Measurements from ENCODE around the gene CLEC9A.
"Not testable (repeated sequence)": the region's sequence is repeated elsewhere in the genome, so short reads cannot be mapped to it uniquely, and the experiment has no call there.

Gene CLEC9A

DNA sequence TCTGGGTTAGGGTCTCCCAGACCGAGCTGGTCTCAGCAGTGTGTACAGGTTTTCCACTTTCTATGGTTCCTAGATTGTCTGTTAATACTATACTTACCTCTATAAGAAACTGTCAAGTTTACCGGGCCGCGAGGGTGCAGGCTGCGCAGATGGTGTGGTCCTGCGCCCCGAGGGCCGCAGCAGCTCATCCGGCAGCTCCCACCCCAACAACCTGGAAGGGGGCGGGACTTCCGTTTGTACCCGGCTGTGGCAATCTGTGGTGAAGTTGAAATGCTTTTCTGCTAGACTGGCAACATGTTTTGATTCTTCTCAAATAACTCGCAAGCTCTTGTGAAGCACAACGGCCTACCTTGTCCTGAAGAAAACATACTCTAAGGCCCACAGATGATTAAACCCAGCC, at the start of gene CLEC9A:
TSS of gene CLEC9A (plus strand) at position 237 of the 400 bp plus-strand sequence. CDS start 22,006 bp downstream, outside the sequence.
- no peak for DNase-seq

DNA sequence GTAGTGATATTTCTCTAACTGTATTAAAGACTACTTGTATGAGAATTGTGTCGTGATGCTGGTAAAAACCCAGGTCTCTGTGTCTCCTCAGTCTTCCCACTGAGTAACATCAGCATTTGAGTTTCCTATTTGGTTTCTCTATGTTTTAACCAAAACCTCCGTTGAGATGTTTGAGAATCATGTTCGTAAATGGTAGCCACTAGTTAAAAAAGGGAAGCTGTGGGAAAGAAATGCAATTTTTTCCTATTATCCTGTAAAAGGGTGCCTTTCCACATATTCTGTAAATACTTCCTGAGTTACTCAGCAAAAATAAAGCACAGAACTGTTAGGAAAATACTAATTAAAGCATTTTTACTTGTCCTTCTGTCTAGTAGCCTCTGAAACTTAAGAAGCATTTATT, 38.6 kb upstream of the CLEC9A start:
- no peak for DNase-seq

DNA sequence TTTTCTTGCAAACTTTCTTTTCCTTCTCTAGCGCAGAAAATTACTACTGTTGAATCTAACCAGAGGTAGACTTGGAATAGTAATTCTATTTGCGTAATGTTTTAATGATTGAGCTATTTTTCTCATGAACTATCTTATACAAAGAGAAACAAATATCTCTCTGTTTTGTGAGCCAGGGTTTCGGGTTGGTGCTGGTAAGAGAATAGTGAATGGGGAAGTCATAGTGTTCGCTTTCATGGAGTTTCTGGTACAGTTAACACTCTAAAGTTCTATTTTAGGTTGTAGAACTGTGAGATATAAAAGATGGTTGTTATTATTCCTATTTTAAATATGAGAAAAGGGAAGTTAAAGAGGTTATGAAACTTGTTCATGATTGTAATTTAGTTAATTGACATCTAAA, 38.2 kb upstream of the CLEC9A start:
- DNase-seq = no peak

DNA sequence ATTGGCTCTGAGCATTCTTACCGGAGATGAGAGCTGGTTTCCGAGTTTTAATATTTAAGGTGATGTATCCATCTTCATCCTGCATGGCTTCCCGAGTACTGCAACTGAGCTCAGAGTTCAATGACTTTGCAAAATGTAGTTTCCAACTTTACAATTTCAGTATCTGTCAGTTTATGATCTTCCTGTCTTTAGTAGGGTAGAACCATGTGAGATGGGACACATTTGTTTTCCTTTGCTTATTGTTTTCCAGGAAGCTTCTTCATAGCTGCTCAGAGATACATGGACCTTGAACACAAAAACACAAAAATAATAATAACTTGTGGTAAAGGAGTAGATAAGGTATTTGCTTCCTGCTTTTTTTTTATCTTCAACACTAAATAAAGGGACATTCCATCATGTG, 31.5 kb upstream of the CLEC9A start, which contains the start of gene CLEC1B:
TSS of gene CLEC1B (minus strand) at position 106 of the 400 bp plus-strand sequence. CDS start at position 85, 21 bp downstream.
- no peak for DNase-seq

DNA sequence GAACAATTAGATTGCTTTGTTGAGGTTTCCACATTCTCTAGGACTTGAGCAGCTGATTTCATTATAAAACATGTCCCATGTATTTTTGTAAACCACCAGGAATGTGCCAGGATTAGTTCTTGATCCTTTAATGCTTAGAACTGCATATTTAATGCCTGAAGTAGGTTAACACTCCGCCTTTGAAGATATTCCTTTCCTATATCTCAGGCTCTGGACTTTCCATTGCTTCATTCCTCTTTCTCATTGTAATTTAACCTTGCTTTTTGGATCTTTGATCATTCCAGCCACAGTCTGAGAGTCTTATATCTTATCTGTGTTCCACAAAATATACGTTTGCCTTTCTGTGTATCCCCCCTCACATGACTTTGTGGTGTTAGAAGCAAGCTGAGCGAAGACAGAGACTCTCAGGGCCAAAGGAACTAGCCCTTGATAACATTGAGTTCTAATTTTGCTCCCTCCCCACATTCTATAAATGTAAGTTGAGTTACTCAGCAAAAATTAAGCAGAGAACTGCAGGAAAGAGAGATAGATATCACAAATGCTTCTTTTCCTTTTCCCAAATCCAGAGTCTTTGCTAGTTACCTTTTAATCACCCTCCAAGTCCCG, 29.2 kb upstream of the CLEC9A start:
- no peak for DNase-seq

DNA sequence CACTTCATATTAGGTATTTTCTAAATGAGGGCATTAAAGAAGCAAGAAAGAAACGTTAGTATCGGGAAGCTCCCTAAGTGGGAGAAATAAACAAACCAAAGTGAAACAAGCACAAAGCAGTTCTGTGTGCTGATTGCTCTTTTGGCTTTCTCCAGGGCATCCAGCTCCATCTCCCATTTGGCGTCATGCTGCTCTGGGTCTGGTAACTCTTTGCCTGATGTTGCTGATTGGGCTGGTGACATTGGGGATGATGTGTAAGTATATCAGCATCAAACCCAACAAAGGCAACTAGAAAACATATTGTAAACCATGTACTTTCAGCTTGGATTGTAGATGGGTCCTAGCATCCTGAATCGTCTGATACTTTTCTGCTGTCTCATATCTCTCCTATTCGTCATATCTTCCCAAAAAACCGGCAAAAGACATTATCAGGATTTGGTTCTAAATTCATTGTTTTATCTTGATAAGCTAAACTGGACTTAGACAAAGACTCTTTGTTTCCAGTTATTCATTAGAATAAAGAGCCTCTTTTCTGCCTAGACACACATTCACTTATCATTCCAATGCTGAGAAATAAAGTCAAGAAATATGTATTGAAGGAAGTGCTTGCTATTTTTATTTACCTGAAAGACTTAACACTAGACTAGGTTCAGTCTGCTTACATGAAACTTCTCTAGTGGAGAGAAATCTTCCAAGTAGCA, 17.7 kb upstream of the CLEC9A start:
- peak in 2 of 14 donors; percentile 8 to 24 for DNase-seq

DNA sequence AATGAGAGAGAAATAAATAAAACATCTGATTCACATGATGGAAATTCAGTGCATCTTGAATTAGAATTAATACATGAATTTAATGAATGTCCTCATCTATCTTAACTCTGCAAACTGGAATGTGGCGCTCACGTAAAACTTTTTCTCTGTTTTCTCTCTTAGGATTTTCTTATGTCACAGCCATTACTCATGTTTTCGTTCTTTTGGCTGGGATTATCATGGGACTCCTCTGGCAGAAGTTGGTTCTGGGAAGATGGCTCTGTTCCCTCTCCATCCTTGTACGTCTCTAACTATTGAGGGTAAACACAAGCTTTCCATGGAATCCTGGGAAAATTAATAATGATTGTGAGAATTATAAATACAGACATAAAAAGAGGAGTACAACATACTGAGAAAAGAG, 15.0 kb upstream of the CLEC9A start:
- no peak for DNase-seq

DNA sequence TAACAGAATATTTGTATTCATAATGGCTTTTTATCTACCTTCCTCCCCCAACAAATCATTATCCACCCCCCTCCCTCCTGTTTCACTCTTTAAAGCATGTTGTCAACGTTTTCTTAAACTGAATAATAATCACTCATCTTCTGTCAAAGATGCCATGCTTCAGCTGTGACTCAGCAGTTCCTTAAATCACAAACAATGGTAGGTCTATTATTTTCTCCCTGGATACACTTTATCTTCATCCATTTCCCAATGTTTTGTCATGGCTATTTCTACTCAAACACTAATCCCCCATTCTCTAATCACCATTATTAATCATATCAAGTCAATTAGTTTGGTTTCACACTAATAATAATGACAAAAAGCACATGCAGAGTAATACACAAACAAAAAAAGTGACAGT, 13.6 kb upstream of the CLEC9A start:
- no peak for DNase-seq

DNA sequence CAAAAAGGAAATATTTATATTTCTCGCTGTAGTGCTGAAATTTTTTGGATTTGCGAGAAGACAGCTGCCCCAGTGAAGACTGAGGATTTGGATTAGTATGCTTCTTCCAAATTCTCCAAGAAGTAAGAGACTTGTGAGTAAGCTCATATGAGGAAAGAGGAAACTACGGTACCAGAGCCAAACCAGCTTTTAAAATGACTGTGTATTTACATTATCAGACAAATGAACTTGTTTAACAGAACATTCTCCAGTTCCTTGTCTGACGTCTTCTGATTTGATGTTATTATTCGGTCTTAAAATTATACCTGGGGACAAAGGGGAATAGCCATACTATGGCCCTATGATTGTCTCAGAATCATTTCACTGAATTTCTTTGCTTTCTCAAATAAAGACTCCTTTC, 12.1 kb upstream of the CLEC9A start:
- no peak for DNase-seq

DNA sequence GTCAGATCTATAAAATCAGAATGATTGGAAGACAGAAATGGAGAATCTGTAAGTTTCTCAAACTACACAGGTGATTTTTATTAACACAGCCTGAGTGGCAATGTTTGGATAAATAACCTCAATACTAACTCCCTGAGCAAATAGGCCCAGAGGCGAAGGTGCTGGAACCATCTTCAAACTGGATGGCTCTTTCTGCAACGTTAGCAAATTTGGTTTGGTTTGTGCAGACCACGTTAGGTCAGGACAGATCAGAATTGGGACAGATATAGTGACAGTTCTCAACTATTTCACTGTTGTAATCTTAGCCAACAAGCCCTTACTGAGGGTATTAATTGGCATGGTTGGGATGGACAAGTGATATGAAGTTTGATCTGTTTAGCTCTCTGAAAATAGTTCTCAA, 9.1 kb upstream of the CLEC9A start:
- no peak for DNase-seq

DNA sequence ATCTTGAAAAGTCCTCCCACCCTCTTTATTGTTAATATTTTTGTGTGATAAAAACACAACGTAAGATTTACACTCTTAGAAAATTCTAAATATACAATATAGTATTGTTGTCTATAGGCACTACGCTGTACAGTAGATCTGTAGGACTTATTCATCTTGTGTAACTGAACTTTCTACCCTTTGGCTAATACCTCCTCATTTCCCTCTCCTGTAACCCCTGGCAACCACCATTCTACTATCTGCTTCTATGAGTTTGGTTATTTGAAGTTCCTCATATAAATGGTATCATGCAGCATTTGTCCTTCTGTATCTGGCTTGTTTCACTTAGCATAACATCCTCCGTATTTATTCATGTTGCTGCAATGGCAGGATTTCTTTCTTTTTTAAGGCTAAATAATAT, 5.2 kb upstream of the CLEC9A start:
- no peak for DNase-seq

DNA sequence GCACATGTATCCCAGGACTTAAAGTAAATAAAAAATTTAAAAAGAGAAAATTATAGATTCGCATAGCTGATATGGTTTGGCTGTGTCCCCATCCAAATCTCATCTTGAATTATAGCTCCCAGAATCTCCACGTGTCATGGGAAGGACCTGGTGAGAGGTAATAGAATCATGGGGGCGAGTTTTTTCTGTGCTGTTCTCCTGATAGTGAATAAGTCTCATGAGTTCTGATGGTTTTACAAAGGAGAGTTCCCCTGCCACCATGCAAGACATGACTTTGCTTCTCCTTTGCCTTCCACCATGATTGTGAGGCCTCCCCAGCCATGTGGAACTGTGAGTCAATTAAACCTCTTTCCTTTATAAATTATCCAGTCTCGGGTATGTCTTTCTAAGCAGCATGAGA, 3.8 kb upstream of the CLEC9A start:
- DNase-seq = not testable (repeated sequence)

DNA sequence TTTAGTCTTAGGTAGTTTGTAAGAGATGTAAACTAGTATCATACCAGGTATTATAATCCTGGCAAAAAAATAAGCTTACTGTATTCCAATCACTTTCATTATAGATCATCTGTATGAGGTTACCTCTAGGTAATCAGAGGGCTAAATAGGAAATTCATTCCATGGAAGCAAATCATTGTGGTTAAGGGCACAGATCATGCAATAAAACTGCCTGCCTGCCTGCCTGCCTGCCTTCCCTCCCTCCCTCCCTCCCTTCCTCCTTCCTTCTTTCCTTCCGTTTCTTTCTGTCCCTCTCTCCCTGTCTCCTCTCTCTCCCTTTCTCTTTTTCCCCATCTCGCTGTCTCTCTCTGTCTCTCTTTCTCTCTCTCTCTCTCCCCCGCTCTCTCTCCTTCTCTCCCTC, 3.2 kb upstream of the CLEC9A start:
- DNase-seq = no peak

DNA sequence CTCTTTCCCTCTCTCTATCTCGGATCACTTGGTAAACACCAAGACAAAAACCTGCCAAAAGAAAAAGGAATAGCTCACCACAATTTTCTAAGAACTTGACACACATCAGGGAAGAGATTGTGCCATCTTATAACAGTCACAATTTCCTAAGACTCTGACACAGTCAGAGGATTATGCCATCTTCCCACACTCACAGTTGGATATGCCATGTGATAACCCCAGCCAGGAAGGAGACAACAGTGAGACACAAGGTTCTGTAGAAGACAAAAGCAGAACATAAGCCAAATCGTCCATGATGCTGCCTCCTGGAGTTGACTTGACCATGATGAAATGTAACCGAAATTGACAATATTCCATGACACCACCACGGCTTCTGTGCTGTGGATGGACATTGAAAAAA, 2.8 kb upstream of the CLEC9A start:
- DNase-seq = no peak

DNA sequence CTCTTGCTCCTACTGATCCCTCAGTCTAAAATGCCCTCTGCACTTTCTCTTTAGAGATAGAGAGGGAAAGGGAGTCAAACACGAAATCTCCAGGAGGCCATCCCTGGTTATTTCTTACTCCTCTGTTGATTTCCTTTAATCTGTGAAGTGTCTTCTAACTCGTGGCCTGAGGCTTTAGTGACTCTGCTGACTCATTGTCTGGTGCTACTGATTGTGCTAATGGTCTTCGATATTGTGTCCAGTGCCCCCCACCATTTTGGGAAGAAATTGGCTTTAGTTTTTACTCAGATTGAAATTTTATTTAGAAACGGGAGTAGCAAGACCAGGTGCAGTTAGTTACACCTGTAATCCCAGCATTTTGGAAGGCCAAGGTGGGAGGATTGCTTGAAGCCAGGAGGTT, 839 bp downstream of the CLEC9A start:
- DNase-seq = no peak

DNA sequence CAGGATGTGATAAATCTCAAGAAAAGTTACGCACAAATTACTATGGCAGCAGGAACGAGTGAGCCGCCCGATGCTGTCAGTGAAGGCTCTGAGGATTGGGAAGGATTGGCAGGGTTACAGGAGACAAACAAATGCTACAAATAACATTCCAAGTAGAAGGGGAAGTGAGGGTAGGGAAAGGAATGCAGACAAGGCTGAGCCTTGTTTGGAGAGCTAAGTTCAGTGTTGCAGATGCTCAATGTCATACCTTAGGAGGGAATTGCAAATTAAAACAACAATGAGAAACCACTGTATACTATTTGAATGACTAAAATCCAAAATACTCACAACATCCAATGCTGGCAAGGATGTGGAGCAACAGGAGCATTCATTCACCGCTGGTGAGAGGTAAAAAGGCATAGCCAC, 1.3 kb downstream of the CLEC9A start:
- no peak for DNase-seq

DNA sequence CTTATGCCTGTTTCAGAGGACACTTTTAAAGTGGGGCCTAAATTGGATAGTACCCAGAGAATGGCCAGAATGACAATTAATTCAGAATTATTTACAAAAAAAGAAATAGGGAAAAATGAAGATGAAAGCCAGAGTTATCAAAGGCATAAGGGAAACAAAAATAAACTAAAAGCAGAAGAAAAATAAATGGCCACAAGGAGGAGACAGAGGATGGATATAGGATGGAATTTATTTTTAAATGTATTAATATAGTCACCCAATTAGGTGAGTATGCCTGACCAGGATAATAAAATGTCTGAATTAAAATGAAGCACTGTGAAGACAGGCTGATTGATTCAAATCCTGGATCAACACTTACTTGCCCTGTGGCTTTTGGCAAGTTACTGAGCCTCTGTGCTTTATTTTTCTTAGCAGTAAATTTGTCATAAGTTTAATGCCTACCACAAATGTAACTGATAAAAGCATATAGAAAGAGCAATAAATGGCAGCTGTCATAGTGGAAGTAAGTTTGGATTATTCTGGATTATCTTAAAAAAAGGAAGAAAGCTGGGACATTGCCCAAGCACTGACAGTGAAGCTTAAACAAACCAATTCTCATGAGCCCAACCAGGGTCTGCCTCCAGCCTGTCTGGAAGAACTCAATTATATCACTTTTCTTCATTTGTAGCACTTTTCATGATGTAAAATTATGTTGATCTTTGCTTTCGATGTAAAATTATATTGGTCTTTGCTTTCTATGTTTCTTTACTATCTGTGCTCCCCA, 3.5 kb downstream of the CLEC9A start:
- no peak for DNase-seq

DNA sequence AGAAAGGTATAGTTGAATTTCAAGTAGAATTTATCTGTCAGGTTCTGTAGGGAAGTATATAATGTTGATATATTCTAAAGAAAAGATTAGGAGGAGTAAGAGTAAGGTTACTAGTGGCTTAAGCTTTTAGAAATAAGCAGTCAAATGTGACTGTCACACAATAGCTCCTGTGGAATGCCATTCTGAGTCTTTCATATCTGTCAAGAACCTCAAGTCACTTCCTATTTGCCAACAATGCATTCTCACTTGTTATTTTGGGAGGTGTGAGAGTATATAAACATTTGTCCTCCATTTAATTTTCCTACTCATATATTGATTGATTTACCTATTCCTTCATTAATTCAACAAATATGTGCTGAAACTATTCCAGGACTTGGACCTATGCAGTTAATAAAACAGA, 11.7 kb downstream of the CLEC9A start:
- no peak for DNase-seq

DNA sequence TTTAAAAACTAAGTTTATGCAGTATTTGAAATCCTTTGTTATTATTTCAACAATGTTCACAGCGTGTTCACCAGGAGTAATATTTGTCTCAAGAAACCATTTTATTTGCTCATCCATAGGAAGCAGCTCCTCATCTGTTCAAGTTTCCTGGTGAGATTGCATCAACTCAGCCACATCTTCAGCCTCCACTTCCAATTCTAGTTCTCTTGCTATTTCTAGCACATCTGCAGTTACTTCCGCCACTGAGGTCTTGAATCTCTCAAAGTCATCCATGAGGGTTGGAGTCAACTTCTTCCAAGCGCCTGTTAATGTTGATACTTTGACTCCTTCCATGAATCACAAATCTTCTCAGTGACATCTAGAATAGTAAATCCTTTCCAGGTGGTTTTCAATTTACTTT, 18.0 kb downstream of the CLEC9A start:
- DNase-seq = no peak

DNA sequence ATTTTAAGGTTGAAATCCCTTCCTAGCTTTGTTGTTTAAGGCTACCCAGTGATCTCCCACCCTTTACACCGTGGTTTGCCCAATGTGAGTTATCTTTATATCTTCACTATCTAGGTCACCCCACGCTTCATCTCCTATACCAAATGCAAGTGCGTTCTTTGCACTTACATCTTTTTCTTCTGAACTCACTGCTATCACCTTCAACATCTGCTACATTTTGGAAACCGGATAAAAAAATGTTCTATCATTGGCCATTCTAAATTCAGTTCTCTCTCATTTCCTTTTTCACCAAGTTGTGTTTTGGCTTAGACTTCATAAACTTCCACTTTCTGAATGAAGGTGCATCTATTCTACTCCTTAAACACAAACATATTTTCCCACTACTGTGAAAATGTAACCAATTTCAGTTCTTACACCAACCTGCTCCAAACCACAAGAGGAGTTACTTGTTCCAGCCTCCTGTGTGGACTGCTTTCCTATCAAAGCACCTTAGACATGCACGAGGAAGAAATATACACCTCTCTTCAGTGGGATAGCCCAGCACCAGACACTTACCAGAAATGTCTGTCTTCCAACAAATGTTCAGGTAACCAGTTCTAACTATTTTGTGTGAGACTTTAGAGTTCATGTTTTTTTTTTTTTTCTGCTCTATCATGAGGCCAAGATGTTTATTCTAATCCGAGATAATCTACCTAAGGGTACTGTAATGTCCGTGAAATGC, 21.9 kb downstream of the CLEC9A start:
- no peak for DNase-seq

DNA sequence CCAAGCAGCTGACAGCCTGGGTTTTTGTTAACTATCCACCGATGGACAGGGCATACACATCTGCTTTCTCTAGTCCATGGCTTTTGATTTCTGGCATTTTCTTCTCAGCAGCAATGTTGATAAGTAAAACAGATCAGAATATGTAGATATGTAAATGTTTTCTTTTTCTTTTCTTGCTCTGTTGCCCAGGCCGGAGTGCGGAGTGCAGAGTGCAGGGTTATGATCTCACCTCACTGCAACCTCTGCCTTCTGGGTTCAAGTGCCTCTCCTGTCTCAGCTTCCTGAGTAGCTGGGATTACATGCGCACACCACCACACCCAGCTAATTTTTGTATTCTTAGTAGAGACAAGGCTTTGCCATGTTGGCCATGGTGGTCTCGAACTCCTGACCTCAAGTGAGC, 27.9 kb downstream of the CLEC9A start:
- DNase-seq = no peak

DNA sequence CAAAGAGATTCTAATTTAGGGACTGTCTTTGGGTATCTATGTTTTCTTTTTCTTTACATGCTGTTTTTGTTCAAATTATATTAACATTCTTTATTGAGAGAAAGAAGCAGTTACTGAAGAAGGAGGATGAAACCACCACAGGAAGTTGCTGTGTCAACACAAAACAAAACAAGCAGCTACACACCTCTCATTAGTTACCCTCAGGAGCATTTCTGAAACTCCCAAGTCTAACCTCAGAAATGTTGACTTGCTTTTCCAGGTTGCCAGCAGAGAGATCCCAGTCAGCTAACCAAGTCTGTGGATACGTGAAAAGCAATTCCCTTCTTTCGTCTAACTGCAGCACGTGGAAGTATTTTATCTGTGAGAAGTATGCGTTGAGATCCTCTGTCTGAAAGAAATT, 34.8 kb downstream of the CLEC9A start:
- no peak for DNase-seq

DNA sequence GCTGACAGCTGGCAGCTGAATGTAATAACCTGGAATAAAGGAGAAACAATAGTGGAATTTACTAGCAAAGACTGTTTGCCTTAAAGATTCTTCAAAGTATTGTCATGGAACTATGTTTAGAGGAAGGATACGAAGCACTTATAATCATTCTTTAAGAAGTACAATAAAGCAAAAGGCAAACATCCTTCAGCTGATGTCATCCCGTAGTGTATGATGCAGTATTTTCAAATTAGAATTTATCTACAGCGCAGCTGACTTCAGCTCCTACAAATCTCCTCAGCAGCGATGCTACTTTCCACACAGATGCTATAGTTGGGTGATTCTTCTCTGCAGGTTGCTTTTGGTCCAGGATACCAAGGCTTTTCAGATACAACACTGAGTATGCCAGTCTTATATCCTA, 36.8 kb downstream of the CLEC9A start:
- DNase-seq = no peak

Data from C1 segment of cervical spinal cord (tissue), 14 donors.